OCI-LY7 (cell line): ENCODE results near the gene SMYD3. TPM values are rescaled to one million over a fixed set of nuclear protein-coding genes. Genes with fewer than 3 reads are reported as not detected.

ENCODE experiments used
- BruUV-seq: library from RNA; stranded (reverse); fragments of 400-500 nt; replicated peaks from 2 replicates; lab custom pipeline; 2021; lab: Mats Ljungman, UMichigan
- CTCF ChIA-PET: fragments of 300-600 bp; sonication (Branson Sonifier 250); formaldehyde crosslinking; loops from one replicate; lab custom pipeline; 2022; ENCODE audit warnings: antibody characterized with exemption; ENCODE audit not compliant: unreplicated experiment; lab: Charles Lee
- POLR2A ChIA-PET: fragments of 300-600 bp; sonication (Branson Sonifier 250); formaldehyde crosslinking; loops from one replicate; lab custom pipeline; 2022; ENCODE audit warnings: antibody characterized with exemption; lab: Charles Lee
- DNase-seq: peaks from one replicate; pipeline ENCODE4 v3.0.0-alpha.2; 2015; ENCODE audit warnings: low spot score
- H2AFZ ChIP-seq: fragments of 200-600 bp; sonication (generic), shearing (Covaris generic); 2 replicates; pipeline ENCODE4 v1.6.1; 2014; ENCODE audit warnings: mild to moderate bottlenecking, antibody characterized with exemption, low read length, moderate library complexity
- H3K27ac ChIP-seq: fragments of 200-600 bp; sonication (generic); 2 replicates; pipeline ENCODE4 v1.5.1; 2014; ENCODE audit warnings: mixed run types, low read depth, mild to moderate bottlenecking, moderate library complexity, low read length, inconsistent platforms; ENCODE audit not compliant: poor library complexity, severe bottlenecking
- H3K36me3 ChIP-seq: fragments of 200-600 bp; sonication (generic); 2 replicates; pipeline ENCODE4 v1.6.1; 2014; ENCODE audit warnings: mild to moderate bottlenecking, antibody characterized with exemption, low read length, moderate library complexity, mixed read lengths; ENCODE audit not compliant: insufficient read depth
- H3K4me1 ChIP-seq: fragments of 200-600 bp; sonication (generic); 2 replicates; pipeline ENCODE4 v1.5.1; 2014; ENCODE audit warnings: mild to moderate bottlenecking, low read length; ENCODE audit not compliant: insufficient read depth, poor library complexity, severe bottlenecking
- H3K4me2 ChIP-seq: fragments of 200-600 bp; sonication (generic); 2 replicates; pipeline ENCODE4 v1.6.1; 2014; ENCODE audit warnings: mild to moderate bottlenecking, low read length
- H3K4me3 ChIP-seq: fragments of 200-600 bp; sonication (generic); 2 replicates; pipeline ENCODE4 v1.5.1; 2014; ENCODE audit warnings: mild to moderate bottlenecking, low read depth, low read length; ENCODE audit not compliant: poor library complexity, severe bottlenecking
- H3K79me2 ChIP-seq: fragments of 200-600 bp; sonication (generic); 2 replicates; pipeline ENCODE4 v1.6.1; 2016; ENCODE audit warnings: low read depth, mild to moderate bottlenecking, low read length, moderate library complexity, mixed read lengths; ENCODE audit not compliant: insufficient read depth
- H3K9me2 ChIP-seq: fragments of 200-600 bp; sonication (generic); 2 replicates; pipeline ENCODE4 v1.6.1; 2016; ENCODE audit warnings: mild to moderate bottlenecking, low read length, mixed read lengths; ENCODE audit not compliant: insufficient read depth
- H3K9me3 ChIP-seq: fragments of 200-600 bp; sonication (generic); 2 replicates; pipeline ENCODE4 v1.6.1; 2014; ENCODE audit warnings: mild to moderate bottlenecking, mixed run types, low read length, mixed read lengths
- H4K20me1 ChIP-seq: fragments of 200-600 bp; sonication (generic); 2 replicates; pipeline ENCODE4 v1.6.1; 2014; ENCODE audit warnings: mild to moderate bottlenecking, antibody characterized with exemption, low read length, moderate library complexity, mixed read lengths; ENCODE audit not compliant: insufficient read depth
- CTCF ChIP-seq: fragments of 200-600 bp; sonication (generic); conservative IDR thresholded peaks from 2 replicates; pipeline ENCODE4 v1.5.1; 2014; ENCODE audit warnings: mild to moderate bottlenecking, antibody characterized with exemption, low read length, moderate library complexity, mixed read lengths
- EZH2phosphoT487 ChIP-seq: fragments of 200-600 bp; sonication (generic); IDR thresholded peaks from 2 replicates; pipeline ENCODE4 v1.6.1; 2018; ENCODE audit warnings: low read depth, borderline replicate concordance, mild to moderate bottlenecking, mixed run types, antibody characterized with exemption, low read length, moderate library complexity, mixed read lengths
- intact Hi-C: fragments of 100-400 bp; cut with micrococcal nuclease; formaldehyde crosslinking; loops from one replicate; pipeline ENCODE4 v1.10.0; 2022; ENCODE audit not compliant: unreplicated experiment
- total RNA-seq, 2 experiments: library from RNA; depleted of rRNA in 1 of 2; stranded (reverse); fragments of >200 nt in 1 of 2; shearing (Covaris generic) in 1 of 2; gene quantifications; 2 replicates each; pipeline ENCODE4 v1.2.3, GENCODE V29; 2014 to 2022

Gene SMYD3
- total RNA-seq, 2 experiments from 2014 or later: 28.9 to 34.5 TPM

GRCh38 chr1:246428542-246429308 is 78.4 kb downstream of the SMYD3 start:
- no peaks in the 10 kb centered on the region for H3K79me2 ChIP-seq
- no peak overlapping the region for H2AFZ ChIP-seq
- peaks cover under 1% of the 10 kb centered on the region; the same call in 1 of the 2 replicates for H3K9me3 ChIP-seq
- POLR2A ChIA-PET: no interaction called here
- H3K27ac ChIP-seq: no peak overlapping the region
- no peaks in the 10 kb centered on the region for H4K20me1 ChIP-seq
- no TSS peak for BruUV-seq
- DNase-seq: no peak
- no peak overlapping the region for H3K4me2 ChIP-seq
- no peaks in the 10 kb centered on the region for H3K4me1 ChIP-seq
- no peaks in the 10 kb centered on the region for H3K9me2 ChIP-seq
- no peak overlapping the region for H3K4me3 ChIP-seq
- no peak for TF ChIP-seq CTCF
- intact Hi-C loops: no loop called here
- H3K36me3 ChIP-seq: no peaks in the 10 kb centered on the region
- CTCF ChIA-PET: no interaction called here

GRCh38 chr1:246427611-246428010 is 79.5 kb downstream of the SMYD3 start:
- no peak overlapping the region for H3K4me2 ChIP-seq
- H3K9me2 ChIP-seq: no peaks in the 10 kb centered on the region
- ChIA-PET CTCF (no interaction called here), POLR2A (no interaction called here)
- no peaks in the 10 kb centered on the region for H3K36me3 ChIP-seq
- BruUV-seq: no TSS peak
- H3K4me1 ChIP-seq: no peaks in the 10 kb centered on the region
- H3K4me3 ChIP-seq: no peak overlapping the region
- no peak overlapping the region for H3K27ac ChIP-seq
- no peaks in the 10 kb centered on the region for H3K9me3 ChIP-seq
- TF ChIP-seq EZH2phosphoT487 (no peak), CTCF (no peak)
- no peaks in the 10 kb centered on the region for H3K79me2 ChIP-seq
- intact Hi-C loops: no loop called here
- no peak overlapping the region for H2AFZ ChIP-seq
- H4K20me1 ChIP-seq: no peaks in the 10 kb centered on the region
- DNase-seq: no peak

GRCh38 chr1:246425895-246426294 is 81.2 kb downstream of the SMYD3 start:
- no peak overlapping the region for H3K4me2 ChIP-seq
- no peaks in the 10 kb centered on the region for H3K36me3 ChIP-seq
- intact Hi-C loops: no loop called here

More at GRCh38 chr1:246425895-246426294, 81.2 kb downstream of the SMYD3 start:
- Histone ChIP-seq H3K27ac (no peak overlapping the region), H4K20me1 (no peaks in the 10 kb centered on the region), H3K9me3 (no peaks in the 10 kb centered on the region), H3K4me1 (no peaks in the 10 kb centered on the region), H3K9me2 (no peaks in the 10 kb centered on the region), H3K79me2 (no peaks in the 10 kb centered on the region), H2AFZ (no peak overlapping the region), H3K4me3 (no peak overlapping the region)
- TF ChIP-seq EZH2phosphoT487 (no peak), CTCF (no peak)
- no TSS peak for BruUV-seq
- POLR2A ChIA-PET: interaction anchor here (0.9 kb wide), 1 partner anchor 22 kb away, joined by 3 read pairs; no protein-coding TSS in a partner anchor
- DNase-seq: no peak
- CTCF ChIA-PET: no interaction called here
